ENCODE data around the gene MFAP4. TPM values are rescaled to one million over a fixed set of nuclear protein-coding genes. Genes with fewer than 3 reads are reported as not detected.
"Not testable (repeated sequence)": the region's sequence is repeated elsewhere in the genome, so short reads cannot be mapped to it uniquely, and the experiment has no call there.

The MFAP4 gene
- total RNA-seq, 1 donor from 2014 or later: 179 TPM

DNA sequence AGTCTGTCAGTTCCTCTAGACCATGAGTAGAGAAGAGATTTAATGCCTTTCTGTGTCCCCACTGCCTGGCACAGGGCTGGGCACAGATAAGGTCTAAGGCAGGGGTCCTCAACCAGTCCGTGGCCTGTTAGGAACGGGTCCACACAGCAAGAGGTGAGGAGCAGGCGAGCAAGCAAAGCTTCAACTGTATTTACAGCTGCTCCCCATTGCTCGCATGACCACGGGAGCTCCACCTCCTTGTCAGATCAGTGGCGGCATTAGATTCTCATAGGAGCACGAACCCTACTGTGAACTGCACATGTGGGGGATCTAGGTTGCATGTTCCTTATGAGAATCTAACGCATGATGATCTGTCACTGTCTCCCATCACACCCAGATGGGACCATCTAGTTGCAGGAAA lies 26.2 kb downstream of the MFAP4 start:
- intact Hi-C loops (cut with DNase I): no loop called here
- H3K4me1 ChIP-seq: peaks cover 13% of the 10 kb centered on the region
- no peak for ATAC-seq

DNA sequence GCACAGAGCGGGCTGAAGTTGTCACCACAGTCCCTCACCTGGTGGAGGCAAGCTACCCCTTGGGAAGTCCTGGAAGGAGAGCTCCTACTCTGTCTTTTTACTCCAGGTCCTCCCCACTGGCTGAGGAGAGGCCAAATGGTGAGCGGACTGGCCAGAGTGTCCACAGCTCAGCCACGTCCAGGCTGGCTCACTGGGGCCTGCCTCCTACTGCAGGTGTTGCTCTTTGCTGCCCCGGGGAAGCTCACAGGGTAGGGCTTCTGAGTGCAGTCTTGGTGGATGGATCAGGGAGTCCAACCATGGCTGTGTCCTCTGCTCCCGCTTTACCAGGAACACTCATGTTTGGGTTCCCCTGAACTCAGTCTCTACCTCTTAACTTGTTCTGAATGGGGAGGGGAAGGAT lies 27.1 kb downstream of the MFAP4 start:
- no peak for DNase-seq
- H3K27me3 ChIP-seq (ENCODE audit: low read depth): no peaks in the 10 kb centered on the region
- H3K9me3 ChIP-seq: no peaks in the 10 kb centered on the region
- intact Hi-C loops (cut with DNase I): no loop called here
- TF ChIP-seq, protein P1, sequence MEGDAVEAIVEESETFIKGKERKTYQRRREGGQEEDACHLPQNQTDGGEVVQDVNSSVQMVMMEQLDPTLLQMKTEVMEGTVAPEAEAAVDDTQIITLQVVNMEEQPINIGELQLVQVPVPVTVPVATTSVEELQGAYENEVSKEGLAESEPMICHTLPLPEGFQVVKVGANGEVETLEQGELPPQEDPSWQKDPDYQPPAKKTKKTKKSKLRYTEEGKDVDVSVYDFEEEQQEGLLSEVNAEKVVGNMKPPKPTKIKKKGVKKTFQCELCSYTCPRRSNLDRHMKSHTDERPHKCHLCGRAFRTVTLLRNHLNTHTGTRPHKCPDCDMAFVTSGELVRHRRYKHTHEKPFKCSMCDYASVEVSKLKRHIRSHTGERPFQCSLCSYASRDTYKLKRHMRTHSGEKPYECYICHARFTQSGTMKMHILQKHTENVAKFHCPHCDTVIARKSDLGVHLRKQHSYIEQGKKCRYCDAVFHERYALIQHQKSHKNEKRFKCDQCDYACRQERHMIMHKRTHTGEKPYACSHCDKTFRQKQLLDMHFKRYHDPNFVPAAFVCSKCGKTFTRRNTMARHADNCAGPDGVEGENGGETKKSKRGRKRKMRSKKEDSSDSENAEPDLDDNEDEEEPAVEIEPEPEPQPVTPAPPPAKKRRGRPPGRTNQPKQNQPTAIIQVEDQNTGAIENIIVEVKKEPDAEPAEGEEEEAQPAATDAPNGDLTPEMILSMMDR (IDR thresholded peaks at IDR 0.05): no peak
- no peaks in the 10 kb centered on the region for H3K36me3 ChIP-seq
- peaks cover 13% of the 10 kb centered on the region for H3K4me1 ChIP-seq
- H3K27ac ChIP-seq: no peak overlapping the region
- ATAC-seq: no peak
- H3K4me3 ChIP-seq: no peak overlapping the region

More for the DNA sequence above, 26.2 kb downstream of the MFAP4 start:
- Histone ChIP-seq H3K27me3 (ENCODE audit: low read depth) (no peaks in the 10 kb centered on the region), H3K4me3 (no peak overlapping the region), H3K36me3 (no peaks in the 10 kb centered on the region), H3K27ac (no peak overlapping the region), H3K9me3 (no peaks in the 10 kb centered on the region)
- TF ChIP-seq, protein P1 (IDR thresholded peaks at IDR 0.05): no peak
- DNase-seq: no peak

- intact Hi-C loops (cut with DNase I): no loop called here
- H3K9me3 ChIP-seq: no peaks in the 10 kb centered on the region
- H3K4me1 ChIP-seq: peaks cover 13% of the 10 kb centered on the region
- H3K27me3 ChIP-seq (ENCODE audit: low read depth): no peaks in the 10 kb centered on the region
- no peak overlapping the region for H3K27ac ChIP-seq
- TF ChIP-seq, protein P1 (IDR thresholded peaks at IDR 0.05): no peak
- H3K4me3 ChIP-seq: no peak overlapping the region
- no peaks in the 10 kb centered on the region for H3K36me3 ChIP-seq
- DNase-seq (no peak), ATAC-seq (no peak)
Observed at GRCh38 chr17:19359151-19359550, 27.8 kb downstream of the MFAP4 start.

DNA sequence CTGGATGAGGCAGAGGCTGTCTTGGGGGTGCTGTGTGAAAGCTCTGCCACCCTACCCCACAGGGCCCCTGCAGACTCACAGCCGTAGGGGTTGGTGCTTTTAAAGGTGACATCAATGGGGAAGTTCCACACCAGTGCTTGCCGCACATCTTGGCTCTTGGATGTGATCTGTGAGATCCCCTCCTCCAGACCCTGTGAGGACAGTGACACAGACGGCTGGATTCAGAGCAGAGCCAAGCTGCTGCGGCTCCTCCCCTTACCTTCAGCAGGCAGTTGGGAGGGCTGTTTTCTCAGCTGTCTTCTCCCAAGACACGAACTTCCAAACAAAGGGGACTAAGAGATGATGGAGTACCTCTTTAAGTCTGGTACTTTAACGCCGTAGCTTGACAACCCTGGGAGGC lies 29.2 kb downstream of the MFAP4 start:
- Histone ChIP-seq H3K4me3 (no peak overlapping the region), H3K27ac (no peak overlapping the region), H3K4me1 (peaks cover 7% of the 10 kb centered on the region), H3K27me3 (ENCODE audit: low read depth) (no peaks in the 10 kb centered on the region), H3K9me3 (no peaks in the 10 kb centered on the region), H3K36me3 (no peaks in the 10 kb centered on the region)
- DNase-seq (no peak), ATAC-seq (no peak)
- intact Hi-C loops (cut with DNase I): no loop called here
- TF ChIP-seq, protein P1 (IDR thresholded peaks at IDR 0.05): no peak

DNA sequence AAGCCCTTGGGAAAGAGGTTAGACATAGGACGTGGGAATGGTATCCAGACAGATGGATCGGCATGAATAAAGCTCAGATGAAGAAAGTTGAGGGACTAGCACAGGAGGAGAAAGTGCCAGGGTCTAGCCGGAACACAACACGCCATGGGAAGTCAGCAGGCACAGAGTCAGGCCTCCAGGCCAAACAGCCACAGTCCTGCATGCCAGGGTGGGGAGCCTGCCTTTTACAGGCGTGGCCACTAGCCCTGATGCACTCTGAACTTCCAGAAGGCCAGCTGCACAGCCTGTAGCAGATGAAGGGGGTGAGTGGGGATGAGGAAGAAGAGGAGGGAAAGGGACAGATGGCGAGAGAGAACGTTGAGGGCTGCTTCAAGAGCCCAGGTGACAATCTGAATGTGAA lies 29.6 kb downstream of the MFAP4 start:
- ATAC-seq (no peak), DNase-seq (no peak)
- intact Hi-C loops (cut with DNase I): no loop called here
- TF ChIP-seq, protein P1 (IDR thresholded peaks at IDR 0.05): no peak
- H3K4me3 ChIP-seq: no peak overlapping the region
- no peaks in the 10 kb centered on the region for H3K27me3 ChIP-seq (ENCODE audit: low read depth)
- H3K9me3 ChIP-seq: no peaks in the 10 kb centered on the region
- no peak overlapping the region for H3K27ac ChIP-seq
- peaks cover 7% of the 10 kb centered on the region for H3K4me1 ChIP-seq
- H3K36me3 ChIP-seq: no peaks in the 10 kb centered on the region

DNA sequence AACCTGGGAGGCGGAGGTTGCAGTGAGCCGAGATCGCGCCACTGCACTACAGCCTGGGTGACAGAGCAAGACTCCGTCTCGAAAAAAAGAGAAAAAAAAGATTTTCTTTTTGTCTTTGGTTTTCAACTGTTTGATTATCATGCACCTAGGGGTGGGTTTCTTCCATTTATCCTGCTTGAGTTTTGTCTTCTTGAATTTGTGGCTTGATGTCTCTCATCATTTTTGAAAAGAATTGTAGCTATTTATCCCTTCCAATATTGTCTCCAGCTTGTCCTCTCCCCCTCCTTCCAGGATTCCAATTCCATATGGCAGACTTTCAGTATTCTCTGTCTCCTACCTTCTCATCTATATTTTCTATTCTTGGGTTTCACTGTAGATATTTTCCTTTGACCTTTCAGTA lies 32.2 kb downstream of the MFAP4 start:
- no peak overlapping the region for H3K4me3 ChIP-seq
- H3K27ac ChIP-seq: no peak overlapping the region
- H3K4me1 ChIP-seq: no peaks in the 10 kb centered on the region
- ATAC-seq (no peak), DNase-seq (no peak)
- TF ChIP-seq, protein P1 (IDR thresholded peaks at IDR 0.05): no peak
- no peaks in the 10 kb centered on the region for H3K36me3 ChIP-seq
- intact Hi-C loops (cut with DNase I): no loop called here
- no peaks in the 10 kb centered on the region for H3K9me3 ChIP-seq
- no peaks in the 10 kb centered on the region for H3K27me3 ChIP-seq (ENCODE audit: low read depth)

DNA sequence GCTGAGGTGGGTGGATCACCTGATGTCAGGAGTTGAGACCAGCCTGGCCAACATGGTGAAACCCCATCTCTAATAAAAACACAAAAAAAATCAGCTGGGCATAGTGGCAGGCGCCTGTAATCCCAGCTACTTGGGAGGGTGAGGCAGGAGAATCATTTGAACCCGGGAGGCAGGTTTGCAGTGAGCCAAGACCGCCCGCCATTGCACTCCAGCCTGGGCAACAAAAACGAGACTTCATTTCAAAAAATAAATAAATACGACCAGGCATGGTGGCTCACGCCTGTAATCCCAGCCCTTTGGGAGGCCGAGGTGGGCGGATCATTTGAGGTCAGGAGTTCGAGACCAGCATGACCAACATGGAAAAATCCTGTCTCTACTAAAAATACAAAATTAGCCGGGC lies 33.6 kb downstream of the MFAP4 start:
- H3K4me3 ChIP-seq; H3K27me3 ChIP-seq (ENCODE audit: low read depth); H3K27ac ChIP-seq; ATAC-seq; H3K36me3 ChIP-seq; intact Hi-C loops (cut with DNase I); DNase-seq; H3K9me3 ChIP-seq; H3K4me1 ChIP-seq: not testable (repeated sequence)
